HUDEP-2 (cell line): Measurements from ENCODE around the gene ZNF787.
A peak's percentile ranks its signal among the peaks of the same experiment; 100 is the strongest.
"Not testable (repeated sequence)": the region's sequence is repeated elsewhere in the genome, so short reads cannot be mapped to it uniquely, and the experiment has no call there.

ENCODE experiments used
- DNase-seq, 76 experiments: peaks; one replicate each; lab custom pipeline; 2025; ENCODE audit not compliant: unreplicated experiment in 76 of 76; lab: John Stamatoyannopoulos, UW

Gene ZNF787

GRCh38 chr19:56107626-56108351 is 13.3 kb downstream of the ZNF787 start:
- DNase-seq, result no peak

DNA sequence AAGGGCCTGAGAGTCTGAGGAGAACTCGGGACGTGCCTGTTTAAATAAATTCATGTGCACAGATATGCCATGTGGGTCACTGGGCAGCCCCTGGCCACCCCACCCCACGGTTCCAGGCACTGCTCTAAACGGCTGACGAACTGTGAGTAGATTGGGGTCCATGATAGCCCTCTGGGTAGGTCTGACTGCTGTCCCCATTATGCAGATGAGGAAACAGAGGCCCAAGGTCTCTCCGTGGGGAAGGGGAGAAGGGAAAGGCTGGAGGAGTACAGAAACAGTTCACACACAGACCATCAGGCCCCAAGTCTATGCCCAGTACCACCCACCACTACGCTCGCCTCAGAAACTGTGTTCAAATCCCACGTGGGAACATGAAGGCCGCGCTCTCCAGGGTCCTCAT is 14.1 kb downstream of the ZNF787 start:
- no peak for DNase-seq

DNA sequence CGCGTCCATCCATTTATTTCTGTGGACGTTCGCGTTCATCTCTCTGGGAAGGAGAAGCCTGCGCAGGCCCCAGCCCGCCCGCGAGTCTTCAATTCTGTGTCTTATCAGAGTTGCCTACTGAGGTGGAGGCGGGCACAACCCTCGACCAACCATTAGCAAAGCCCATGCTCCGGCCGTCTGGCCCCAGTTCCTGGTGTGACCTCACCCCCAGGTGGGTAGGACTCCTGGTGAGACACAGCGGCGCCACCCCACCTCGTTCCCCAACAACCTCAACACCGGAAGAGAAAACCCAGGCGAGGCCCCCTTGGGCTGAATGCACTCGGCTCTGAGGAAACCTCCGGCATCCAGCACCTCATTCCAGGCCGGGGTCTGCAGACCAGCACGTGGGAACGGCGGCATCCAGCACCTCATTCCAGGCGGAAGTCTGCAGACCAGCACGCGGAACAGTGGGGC is 14.7 kb downstream of the ZNF787 start:
- no peak for DNase-seq

- DNase-seq, result not testable (repeated sequence)
Observed at GRCh38 chr19:56105831-56106396, 15.2 kb downstream of the ZNF787 start.

DNA sequence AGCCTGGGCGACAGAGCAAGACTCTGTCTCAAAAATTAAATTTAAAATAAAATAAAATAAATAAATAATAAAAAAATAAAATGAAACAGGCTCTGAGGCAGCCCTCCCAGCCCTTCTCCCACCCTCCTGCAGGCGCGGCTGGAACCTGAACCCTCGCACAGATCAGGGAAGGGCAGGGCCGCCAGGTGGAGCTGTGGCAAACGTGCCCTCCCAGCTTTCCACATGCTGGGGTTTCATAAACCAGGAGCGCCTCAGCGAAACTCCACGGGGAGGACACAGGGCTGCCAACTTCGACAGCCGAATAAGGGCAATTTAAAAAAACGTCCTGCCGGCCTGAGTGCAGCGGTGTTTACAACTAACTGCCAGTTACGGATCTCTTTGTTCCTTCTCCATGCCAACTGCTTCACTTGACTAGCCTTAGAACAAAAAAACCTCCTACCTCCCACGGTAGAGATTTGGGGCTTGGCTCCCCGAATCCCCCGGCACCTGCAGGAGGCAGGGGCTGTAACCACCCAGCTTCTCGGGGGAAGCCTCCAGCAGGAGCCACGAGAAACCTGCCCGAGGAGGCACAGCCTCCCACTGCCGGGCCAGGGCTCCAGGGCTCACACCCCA is 15.9 kb downstream of the ZNF787 start:
- peak in 59 of 76 experiments; percentile 14 to 75 (median 50) for DNase-seq

DNA sequence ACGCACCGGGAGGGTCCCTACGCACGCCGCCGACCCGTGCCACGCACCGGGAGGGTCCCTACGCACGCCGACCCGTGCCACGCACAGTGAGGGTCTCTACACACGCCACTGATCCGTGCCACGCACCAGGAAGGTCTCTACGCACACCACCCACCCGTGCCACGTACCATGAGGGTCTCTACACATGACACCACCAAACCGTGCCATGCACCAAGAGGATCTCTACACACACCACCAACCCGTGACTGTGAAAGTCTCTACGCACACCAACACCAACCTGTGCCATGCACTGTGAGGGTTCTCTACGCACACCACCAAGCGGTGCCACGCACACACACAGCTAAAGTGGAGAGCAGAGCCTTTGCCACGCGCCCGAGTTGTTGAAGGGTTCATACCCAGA is 16.7 kb downstream of the ZNF787 start:
- DNase-seq, result no peak

DNA sequence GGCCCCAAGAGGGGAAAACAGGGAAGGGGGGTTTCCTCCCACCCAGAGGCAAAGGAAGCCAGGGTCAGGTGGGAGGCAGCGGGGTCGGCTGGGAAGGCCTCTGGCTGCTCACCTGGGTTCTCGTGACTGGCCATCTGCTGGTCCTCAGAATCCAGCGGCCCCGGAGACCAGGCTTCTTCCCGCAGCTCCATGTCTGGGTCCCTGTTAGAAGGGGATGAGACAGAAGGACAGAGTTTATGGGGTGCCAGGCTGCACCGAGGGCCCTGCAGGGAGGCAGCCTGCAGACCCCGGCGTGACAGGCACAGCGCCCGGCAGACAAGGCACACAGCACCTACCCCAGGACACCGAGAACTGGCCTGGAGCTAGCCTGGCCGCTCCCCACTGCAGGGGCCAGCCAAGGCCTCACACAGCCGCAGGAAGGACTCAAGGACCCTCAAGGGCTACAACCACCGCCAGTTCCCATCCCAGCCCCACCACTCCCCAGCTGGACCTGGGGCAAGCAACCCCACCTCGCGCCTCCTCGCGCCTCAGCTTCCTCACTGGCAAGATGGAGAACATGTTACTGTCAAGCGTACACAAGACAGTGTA is 18.0 kb downstream of the ZNF787 start:
- DNase-seq, result no peak

GRCh38 chr19:56101746-56102535 is 19.2 kb downstream of the ZNF787 start:
- no peak for DNase-seq

- no peak for DNase-seq
Observed at GRCh38 chr19:56101095-56101494, 20.0 kb downstream of the ZNF787 start.

DNA sequence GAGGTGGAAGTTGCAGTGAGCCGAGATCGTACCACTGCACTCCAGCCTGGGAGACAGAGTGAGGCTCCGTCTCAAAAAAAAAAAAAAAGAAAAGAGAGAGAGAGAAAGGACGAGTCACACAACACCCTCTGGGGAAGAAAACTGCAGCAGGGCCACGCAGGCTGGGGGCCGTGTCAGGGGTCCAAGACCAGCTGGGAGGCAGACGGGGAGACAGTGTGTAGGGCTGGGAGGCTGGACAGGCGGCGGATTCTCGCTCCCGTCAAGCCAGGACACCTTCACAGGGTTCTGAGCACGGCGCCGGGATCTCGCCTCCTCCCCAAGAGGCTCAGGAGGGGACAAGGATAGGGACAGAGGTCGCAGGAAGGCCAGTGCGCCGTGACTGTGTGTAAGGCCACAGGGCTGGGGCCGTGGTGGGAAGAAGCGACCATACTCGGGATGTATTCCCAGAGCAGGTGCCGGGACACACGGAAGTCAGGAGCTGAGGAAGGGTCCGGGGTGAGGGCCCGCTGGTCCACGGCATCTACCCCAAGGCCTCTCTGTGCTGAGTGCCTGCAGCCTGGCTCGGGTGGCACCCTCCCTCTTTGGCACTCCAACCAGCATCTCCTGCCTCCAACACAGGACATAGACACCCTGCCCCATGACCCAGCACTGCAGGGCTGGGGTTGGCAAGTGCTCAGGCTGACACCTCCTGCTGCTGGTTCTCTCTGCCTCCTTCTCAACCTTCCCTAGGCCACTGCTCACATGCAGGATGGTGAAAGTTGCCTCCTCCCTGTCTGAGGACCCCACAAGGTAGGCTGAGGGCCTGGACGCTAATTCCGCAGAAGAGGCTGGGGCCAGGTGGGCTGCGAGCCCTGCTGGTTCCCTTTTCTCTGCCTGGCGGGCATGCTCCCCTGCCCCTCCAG is 21.2 kb downstream of the ZNF787 start:
- no peak for DNase-seq

- no peak for DNase-seq
Observed at GRCh38 chr19:56098731-56099568, 22.1 kb downstream of the ZNF787 start.

DNA sequence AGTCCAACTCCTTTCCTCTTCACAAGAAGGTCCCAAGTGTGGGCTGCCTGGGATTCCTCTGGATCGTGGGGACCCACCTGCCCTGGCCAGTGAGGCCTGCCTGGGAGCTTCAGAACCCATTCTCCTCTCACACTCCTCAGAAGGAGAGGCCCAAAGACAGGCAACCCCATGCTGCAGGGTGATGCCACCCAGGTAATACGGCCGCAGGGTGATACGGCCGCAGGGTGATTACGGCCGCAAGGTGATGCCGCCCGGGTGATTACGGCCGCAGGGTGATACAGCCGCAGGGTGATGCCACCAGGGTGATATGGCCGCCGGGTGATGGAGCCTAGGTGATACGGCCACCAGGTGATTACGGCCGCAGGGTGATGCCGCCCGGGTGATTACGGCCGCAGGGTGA is 22.9 kb downstream of the ZNF787 start:
- DNase-seq, result not testable (repeated sequence)

DNA sequence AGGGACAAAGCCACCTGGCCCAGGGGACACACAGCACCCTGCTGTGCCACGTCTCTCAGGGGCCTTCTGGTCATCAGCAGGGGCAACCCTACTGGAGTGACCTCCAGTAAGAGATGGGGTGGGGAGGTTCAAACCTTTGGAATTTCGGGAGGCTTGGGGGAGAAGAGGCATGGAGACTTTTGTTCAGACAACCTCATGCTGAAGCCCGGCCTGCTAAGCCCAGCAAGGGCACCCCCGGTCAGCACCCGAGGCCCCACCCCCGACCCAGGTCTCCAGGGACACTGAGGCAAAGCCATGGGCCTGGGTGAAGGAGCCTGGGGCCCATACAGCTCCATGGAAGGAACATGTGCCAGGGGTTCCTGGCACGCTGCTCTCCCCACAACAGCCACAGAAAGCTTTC is 23.3 kb downstream of the ZNF787 start:
- DNase-seq, result no peak

DNA sequence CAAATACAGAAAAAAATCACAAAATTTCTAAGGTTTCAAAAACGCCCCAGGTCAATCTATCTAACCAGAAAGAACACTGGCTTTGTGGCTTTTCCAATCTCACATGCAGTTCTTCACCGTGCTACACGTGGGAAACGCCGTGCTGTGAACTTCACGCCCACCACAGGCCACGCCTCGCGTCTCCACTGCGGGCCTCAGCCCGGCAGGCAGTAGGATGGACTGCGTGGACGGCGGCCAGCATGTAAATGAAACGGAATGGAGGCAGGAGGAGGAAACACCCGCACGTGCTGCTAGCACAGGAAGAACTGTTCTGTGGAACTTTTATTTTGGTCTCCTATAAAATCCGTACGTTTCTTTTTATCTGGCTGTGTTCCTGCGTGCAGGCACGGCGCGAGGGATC is 23.8 kb downstream of the ZNF787 start:
- DNase-seq, result no peak

DNA sequence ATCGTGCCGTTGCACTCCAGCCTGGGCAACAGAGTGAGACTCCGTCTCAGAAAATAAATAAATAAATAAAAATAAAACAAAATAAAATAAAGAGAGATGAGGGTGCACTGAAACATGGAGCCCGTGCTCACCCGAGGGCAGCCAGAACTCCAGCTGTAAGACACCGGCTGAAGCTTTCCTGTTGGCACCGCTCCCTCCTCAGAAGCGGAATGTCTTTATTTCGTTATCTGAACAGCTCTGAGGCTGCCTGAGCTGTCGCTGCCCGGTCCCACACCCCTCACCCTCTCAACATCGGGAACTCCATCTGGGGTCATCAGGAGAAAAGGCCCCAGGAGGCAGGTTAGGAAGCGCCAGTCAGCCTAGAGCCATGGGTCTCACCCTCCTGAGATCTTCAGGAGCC is 24.4 kb downstream of the ZNF787 start:
- DNase-seq, result no peak

GRCh38 chr19:56094449-56094848 is 26.6 kb downstream of the ZNF787 start:
- no peak for DNase-seq

DNA sequence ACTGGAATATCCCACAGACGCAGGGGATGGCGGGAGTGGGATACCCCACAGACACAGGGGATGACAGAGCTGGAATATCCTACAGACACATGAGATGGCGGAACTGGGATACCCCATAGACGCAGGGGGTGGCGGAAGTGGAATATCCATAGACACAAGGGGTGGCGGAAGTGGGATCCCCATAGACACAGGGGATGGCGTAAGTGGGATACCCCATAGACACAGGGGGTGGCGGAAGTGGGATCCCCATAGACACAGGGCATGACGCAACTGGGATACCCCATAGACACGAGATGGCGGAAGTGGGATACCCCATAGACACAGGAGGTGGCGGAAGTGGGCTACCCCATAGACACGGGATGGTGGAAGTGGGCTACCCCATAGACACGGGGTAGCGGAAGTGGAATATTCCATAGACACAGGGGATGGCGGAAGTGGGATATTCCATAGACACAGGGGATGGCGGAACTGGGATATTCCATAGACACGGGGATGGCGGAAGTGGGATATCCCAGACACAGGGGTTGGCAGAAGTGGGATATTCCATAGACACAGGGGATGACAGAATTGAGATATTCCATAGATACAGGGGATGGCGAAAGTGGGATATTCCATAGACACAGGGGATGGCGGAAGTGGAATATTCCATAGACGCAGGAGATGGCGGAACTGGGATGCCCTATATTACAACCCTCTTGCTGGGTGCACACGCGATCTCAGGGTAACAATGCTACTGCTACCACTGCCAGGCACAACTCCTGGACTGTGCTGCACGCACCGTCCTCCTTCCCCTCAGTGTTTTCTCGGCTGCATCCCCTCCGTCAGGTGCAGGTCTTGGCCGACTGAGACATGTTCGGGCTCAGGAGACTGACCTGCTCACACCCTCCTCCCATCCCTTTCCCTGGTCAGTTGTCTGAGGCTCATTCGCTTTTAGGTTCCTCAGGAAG is 28.1 kb downstream of the ZNF787 start:
- no peak for DNase-seq
